DOHH2 (cell line): ENCODE measurements around the gene ZNF319.

Experiments used
- CTCF ChIP-seq: fragments of 200-600 bp; sonication (generic); IDR thresholded peaks from one replicate; pipeline ENCODE4 v1.5.1; 2014; ENCODE audit warnings: antibody characterized with exemption, mild to moderate bottlenecking, low read depth, low read length; ENCODE audit not compliant: poor library complexity, severe bottlenecking
- EZH2phosphoT487 ChIP-seq: fragments of 200-600 bp; sonication (generic); IDR thresholded peaks from 2 replicates; pipeline ENCODE4 v1.6.1; 2017; ENCODE audit warnings: borderline replicate concordance, mild to moderate bottlenecking, antibody characterized with exemption, low read length, moderate library complexity, mixed read lengths

GRCh38 chr16:58027916-58028455 is 27.5 kb upstream of the ZNF319 start:
- TF ChIP-seq CTCF (no peak), EZH2phosphoT487 (no peak)
